ENCODE data around the gene MGLL.

- TF ChIP-seq CTCF (IDR thresholded peaks at IDR 0.05; ENCODE audit: insufficient read depth, low read length, poor library complexity, severe bottlenecking) (no peak), EZH2phosphoT487 (conservative IDR thresholded peaks at IDR 0.05; ENCODE audit: low read length) (no peak)
Measured at GRCh38 chr3:127711021-127711695, 111.2 kb downstream of the MGLL start.
